GM18873 (cell line): Measurements from ENCODE around the gene METRNL.
"Not testable (repeated sequence)": the region's sequence is repeated elsewhere in the genome, so short reads cannot be mapped to it uniquely, and the experiment has no call there.

Experiments
- ATAC-seq: cut with Tn5 transposase; IDR thresholded peaks from one replicate; pipeline ENCODE4 v1.9.1; 2021; ENCODE audit warnings: mild to moderate bottlenecking, moderate library complexity, moderate number of reproducible peaks; ENCODE audit not compliant: unreplicated experiment, low FRiP score

METRNL gene

DNA sequence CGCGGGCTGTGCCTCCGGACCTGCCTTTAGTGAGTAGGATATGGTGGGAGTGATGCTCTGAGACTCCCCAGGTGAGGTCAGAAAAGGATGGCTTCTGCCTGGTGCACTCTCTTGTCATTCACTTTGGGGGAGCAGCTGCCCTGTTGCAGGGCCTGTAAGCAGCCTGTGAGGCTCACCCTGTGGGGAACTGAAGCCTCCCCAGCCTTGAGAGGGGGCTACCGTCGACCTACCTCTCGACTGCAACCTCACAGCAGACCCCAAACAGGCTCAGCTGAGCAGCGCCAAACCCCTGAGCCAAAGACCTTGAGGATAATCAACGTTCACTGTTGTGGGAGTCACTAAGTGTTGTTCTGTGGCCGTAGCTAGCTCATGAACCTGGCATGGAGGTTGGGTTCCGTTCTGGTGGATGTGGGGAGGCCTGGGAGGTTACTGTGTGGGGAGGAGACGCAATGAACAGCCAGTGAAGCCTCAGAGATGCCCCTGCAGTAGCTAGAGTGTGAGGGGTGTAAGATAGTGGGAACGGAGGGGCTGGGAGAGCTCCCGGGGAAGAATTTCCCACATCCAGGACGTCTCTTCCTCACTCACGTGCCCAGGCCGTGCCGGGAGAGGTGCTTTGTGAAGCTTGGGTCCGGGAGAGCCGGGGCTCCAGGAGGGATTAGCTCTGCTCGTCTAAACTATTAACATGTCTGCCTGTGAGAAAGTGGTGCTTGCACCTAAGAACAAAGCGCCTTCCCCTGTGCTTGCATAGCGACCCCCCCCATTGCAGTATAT, 38.8 kb downstream of the METRNL start:
- no peak for ATAC-seq

DNA sequence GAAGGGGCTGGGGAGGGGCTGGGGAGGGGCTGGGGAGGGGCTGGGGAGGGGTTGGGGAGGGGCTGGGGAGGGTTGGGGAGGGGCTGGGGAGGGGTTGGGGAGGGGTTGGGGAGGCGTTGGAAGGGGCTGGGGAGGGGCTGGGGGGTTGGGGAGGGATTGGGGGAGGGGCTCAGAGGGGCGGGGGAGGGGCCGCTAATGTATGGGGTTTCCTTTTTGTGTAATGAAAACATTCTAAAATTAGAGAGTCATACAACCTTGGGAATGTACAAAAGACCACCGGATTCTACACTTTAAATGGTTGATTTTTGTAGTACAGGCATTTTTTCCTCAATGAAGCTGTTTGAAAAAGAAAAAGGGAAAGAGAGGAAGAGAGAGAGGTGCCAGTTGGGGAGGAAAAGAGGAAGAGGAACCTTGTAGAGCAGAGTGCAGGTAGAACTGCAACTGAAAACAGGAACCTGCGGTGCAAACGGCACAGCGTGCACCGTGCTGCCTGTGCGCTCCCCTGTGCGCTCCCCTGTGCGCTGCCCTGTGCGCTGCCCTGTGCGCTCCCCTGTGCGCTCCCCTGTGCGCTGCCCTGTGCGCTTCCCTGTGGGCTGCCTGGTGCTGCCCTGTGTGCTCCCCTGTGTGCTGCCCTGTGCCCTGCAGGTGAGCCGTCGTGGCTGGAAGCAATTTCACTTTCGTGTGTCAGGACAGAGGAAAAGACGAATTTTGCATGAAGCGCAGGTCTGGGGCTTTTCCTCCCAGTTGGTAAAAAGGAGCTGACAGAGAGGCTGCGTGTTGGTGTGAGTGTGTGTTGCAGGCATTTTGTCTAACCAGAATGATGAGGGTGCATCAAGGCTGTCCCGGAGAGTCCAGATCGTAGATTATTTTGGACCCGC, 40.8 kb downstream of the METRNL start:
- ATAC-seq, result no peak

- not testable (repeated sequence) for ATAC-seq
Measured at GRCh38 chr17:83121473-83121872, 42.1 kb downstream of the METRNL start.

DNA sequence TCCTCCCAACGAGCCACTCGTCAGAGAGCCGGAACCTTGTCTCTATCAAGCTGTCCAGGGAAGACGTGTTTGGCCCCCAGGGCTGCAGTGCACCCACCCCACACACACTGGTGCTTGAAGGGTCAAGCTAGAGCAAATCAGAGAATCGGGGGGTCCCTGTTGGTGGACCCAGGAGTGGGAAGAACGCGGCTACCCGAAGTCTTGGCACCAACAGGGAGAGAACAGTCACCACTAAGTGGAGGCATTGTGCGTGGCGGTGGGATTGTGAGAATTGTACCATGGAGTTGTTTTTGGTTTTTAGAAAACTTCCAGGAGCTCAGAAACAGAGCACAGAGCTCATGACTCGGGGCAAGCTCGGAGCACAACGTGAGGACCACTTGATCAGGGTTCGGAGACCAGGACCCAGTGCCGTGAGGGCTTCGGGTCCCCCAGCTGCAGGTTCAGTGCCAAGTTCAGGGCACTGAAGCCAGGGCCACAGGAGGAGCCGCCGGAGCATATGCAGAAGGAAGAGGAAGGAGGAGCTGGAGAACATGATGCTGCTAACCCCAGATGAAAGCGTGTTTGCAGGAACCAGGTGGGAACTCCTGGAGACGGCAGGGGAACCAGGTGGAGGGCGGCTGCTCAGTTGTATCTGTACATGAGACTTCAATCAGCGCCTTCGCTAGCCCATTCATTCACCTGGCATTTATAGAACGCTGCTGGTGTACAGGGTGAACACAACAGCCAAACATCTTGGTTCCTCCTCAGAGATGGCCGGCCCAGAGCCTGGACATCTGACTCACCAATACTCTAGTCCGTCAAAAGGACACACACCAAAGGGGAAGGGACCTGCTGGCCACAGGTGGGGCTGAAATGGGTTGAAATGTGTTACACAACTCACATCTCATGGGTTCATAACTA, 42.8 kb downstream of the METRNL start:
- no peak for ATAC-seq

DNA sequence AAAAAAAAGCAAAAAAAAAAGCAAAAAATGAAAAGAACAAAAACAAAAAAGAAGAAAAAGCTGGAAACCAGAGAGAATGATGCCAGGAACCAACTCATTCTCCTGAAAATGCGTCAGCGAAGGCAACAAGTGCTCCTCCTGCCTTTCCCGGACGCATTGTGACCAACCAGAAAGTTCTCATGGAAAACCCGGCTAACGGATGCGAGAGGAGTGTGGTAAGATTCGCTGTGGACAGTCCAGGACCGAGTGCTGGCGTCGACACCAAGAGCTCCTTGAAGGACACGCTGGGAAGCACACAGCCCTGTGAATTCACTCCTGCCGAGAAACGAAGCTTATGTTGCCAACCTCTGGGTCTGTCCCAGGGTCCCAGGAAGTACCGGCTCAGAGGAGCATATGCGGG, 43.4 kb downstream of the METRNL start:
- no peak for ATAC-seq

DNA sequence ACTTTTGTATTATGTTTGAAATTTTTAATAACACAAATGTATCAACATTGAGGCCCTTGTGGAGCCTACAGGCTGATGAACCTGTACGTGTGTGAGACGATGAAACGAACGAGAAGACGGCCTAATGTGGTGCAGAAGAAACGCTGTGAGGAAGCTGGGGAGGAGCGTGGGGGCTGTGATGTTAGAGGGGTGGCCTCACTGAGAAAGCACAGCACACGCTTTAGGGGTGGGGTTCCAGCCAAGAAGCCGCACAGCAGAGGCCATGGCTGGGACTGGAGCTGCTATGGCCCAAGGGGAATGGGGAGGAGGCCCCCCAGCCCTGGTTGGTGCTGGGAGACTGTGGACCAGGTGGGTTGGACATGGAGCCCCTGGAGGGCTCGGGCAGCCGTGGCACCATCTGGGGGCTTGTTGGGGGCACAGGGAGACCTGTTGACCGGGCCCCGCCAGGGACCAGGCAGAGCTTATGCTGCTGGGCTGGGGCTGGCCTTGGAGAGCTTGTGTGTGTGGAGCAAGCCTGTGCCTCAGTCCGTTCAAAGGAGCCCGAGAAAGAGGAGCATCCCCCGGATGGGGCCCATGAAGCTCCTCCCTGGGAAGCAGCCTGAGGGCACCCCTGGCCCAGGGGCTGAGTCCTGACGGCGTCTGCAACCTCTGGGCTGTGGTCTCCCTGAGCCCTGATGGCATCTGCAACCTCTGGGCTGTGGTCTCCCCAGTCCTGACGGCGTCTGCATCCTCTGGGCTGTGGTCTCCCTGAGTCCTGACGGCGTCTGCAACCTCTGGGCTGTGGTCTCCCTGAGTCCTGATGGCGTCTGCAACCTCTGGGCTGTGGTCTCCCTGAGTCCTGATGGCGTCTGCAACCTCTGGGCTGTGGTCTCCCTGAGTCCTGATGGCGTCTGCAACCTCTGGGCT, 44.7 kb downstream of the METRNL start:
- no peak for ATAC-seq

GRCh38 chr17:83124871-83125514, 45.6 kb downstream of the METRNL start:
- ATAC-seq, result no peak

- no peak for ATAC-seq
Measured at GRCh38 chr17:83125515-83126274, 46.3 kb downstream of the METRNL start.

- ATAC-seq, result no peak
Measured at GRCh38 chr17:83126275-83126811, 46.9 kb downstream of the METRNL start.

DNA sequence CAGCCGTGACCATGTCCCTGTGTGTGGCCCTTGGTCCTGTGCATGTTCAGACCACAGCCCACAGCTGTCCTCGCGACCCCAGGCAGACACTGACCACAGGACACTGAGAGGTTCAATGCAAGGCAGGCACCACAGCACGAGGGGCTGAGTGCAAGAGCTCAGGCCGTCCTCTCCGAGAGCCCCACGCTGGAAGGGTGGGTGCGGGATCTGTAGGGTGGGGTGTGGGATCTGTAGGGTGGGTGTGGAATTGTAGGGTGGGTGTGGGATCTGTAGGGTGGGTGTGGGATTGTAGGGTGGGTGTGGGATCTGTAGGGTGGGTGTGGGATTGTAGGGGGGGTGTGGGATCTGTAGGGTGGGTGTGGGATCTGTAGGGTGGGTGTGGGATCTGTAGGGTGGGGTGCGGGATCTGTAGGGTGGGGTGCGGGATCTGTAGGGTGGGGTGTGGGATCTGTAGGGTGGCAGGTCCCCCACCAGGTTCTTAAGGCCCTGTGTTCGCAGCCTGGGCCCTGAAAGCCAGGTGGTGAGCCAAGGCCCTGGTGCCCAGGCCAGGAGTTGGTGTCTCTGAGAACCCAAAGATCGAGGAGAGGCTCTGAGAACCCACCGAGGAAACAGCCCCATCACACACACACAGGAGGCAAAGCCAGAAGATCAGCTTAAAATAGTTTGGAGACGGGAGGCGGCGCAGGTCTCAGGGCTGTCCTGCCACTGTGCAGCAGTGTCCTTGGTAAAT, 48.2 kb downstream of the METRNL start:
- no peak for ATAC-seq

DNA sequence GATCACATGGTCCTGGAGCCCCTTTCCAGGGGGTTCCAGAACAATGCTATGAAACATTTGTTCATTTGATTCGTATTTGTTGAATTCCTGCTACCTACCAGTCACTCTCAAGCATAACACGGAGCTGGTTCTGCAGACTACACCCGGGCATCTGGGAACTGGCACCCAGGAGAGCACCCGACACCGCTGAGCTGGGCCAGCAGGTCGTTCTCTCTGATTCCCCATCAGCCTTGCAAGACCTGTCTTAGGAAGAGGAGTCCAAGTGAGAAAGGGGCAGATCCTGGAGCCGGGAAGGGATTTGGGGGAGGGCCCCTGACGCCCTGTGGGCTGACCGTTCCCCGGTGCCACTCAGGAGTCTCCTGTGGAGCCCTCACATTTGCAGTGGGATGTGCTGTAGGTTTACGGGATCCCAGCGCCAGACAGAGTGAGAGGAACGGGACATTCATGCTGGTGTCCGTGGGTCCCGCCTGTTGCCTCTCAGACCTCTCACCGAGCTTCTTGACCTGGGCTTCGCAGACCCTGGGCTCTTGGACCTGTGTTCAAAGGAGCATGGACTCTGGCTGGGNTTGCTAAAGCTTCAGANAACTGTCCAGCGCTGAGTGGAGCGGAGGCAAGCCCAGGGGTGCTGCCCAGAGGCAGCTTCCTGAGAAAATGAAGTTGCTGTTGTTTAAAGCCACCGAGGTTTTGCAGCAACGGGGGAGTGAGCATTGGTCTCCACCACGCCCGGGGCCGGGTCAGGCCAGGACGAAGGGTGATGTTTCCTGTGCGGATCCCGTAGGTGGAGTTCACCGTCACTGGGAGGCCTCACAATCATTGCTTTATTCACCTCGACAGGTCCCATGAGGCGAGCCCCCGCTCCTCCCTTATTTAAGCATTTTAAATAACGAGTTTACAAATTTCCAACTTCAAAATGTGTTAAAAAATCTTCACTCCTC, 49.2 kb downstream of the METRNL start:
- ATAC-seq, result no peak

GRCh38 chr17:83129676-83130075, 50.3 kb downstream of the METRNL start:
- no peak for ATAC-seq

GRCh38 chr17:83131401-83132011, 52.1 kb downstream of the METRNL start:
- no peak for ATAC-seq

GRCh38 chr17:83132251-83133081, 53.1 kb downstream of the METRNL start:
- no peak for ATAC-seq
